HEK293T (cell line): Measurements from ENCODE around the gene WNT3A.

Source experiments
- CTCF ChIA-PET: fragments of 350-600 bp; formaldehyde crosslinking; extraction: SDS; loops from one replicate; lab custom pipeline; 2021; ENCODE audit warnings: antibody characterized with exemption, inconsistent platforms; lab: Yijun Ruan, JAX
- POLR2A ChIA-PET: fragments of 350-600 bp; formaldehyde crosslinking; extraction: SDS; loops from one replicate; lab custom pipeline; 2020; ENCODE audit warnings: antibody characterized with exemption, inconsistent platforms; lab: Yijun Ruan, JAX
- DNase-seq: peaks from one replicate; pipeline ENCODE4 v3.0.0; 2012; ENCODE audit warnings: mixed read lengths; ENCODE audit errors: extremely low spot score
- ARNT ChIP-seq: fragments of 450-650 bp; IDR thresholded peaks from 2 replicates; pipeline ENCODE4 v1.6.1; 2017; ENCODE audit warnings: mild to moderate bottlenecking
- BHLHE40 ChIP-seq: fragments of 450-650 bp; IDR thresholded peaks from 2 replicates; pipeline ENCODE4 v1.6.1; 2016; ENCODE audit warnings: mild to moderate bottlenecking, moderate library complexity, borderline replicate concordance
- CTBP1 ChIP-seq: fragments of 450-650 bp; IDR thresholded peaks from 2 replicates; pipeline ENCODE4 v1.6.1; 2016; ENCODE audit warnings: borderline replicate concordance
- ELF4 ChIP-seq: fragments of 450-650 bp; IDR thresholded peaks from 2 replicates; pipeline ENCODE4 v1.6.1; 2017; ENCODE audit warnings: antibody characterized with exemption
- FOXA1 ChIP-seq: fragments of 450-650 bp; IDR thresholded peaks from 2 replicates; pipeline ENCODE4 v1.6.1; 2016; ENCODE audit warnings: mild to moderate bottlenecking
- FOXK2 ChIP-seq: fragments of 450-650 bp; IDR thresholded peaks from 2 replicates; pipeline ENCODE4 v1.6.1; 2016; ENCODE audit warnings: mild to moderate bottlenecking
- FOXM1 ChIP-seq: fragments of 450-650 bp; IDR thresholded peaks from 2 replicates; pipeline ENCODE4 v1.6.1; 2017; ENCODE audit warnings: mild to moderate bottlenecking, borderline replicate concordance
- HDGF ChIP-seq: fragments of 450-650 bp; IDR thresholded peaks from 2 replicates; pipeline ENCODE4 v1.6.1; 2017; ENCODE audit warnings: antibody characterized with exemption, borderline replicate concordance
- L3MBTL2 ChIP-seq: fragments of 450-650 bp; conservative IDR thresholded peaks from 2 replicates; pipeline ENCODE4 v1.6.1; 2016; ENCODE audit warnings: mild to moderate bottlenecking
- LEF1 ChIP-seq: fragments of 450-650 bp; IDR thresholded peaks from 2 replicates; pipeline ENCODE4 v1.6.1; 2017; ENCODE audit warnings: mild to moderate bottlenecking, borderline replicate concordance
- NFRKB ChIP-seq: fragments of 450-650 bp; IDR thresholded peaks from 2 replicates; pipeline ENCODE4 v1.6.1; 2016; ENCODE audit warnings: mild to moderate bottlenecking, moderate library complexity
- SP1 ChIP-seq: fragments of 450-650 bp; IDR thresholded peaks from 2 replicates; pipeline ENCODE4 v1.6.1; 2017
- SUZ12 ChIP-seq: fragments of 450-650 bp; IDR thresholded peaks from 2 replicates; pipeline ENCODE4 v1.6.1; 2016; ENCODE audit warnings: mild to moderate bottlenecking
- TARDBP ChIP-seq: fragments of 450-650 bp; IDR thresholded peaks from 2 replicates; pipeline ENCODE4 v1.6.1; 2016
- ZNF384 ChIP-seq: fragments of 450-650 bp; IDR thresholded peaks from 2 replicates; pipeline ENCODE4 v1.6.1; 2016
- TF ChIP-seq, protein P1 (sequence below): fragments of 450-650 bp; IDR thresholded peaks from 2 replicates; pipeline ENCODE4 v1.6.1; 2016

WNT3A gene

DNA sequence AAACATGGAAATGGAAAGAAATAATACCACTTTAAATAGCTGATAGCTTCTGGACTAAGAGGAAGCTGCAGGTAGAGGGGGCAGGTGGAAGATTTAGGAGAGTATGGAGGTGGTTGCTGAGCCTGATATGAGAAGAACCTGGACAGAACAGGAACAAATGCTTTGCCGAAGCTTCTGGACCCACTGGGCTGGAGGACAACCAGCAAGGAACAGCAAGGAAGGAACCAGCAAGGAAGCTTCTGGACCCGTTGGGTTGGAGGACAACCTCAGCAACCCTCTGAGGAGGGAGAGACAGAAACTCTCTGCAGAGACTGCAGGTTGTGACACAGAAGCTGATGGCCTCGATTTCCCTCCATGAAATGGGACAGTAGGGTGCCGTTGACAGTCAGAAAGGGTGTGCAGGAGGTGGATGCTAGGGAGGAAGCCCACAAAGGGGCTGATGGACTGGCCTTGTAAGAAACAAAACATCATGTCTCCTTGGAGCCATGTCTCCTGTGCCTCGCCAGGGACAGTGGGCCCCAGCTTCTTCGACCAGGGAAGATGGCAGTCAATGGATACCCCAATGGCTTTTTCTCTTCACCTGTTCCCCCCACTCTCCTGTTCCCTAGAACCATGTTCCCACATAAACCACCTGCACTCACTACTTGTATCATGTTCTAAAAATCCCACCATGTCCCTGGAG, 8.3 kb upstream of the WNT3A start:
- CTCF ChIA-PET = interaction anchor here (1.3 kb wide), 1 partner anchor 514 kb away, joined by 3 read pairs; no protein-coding TSS in a partner anchor
- TF ChIP-seq FOXM1 (no peak), ZNF384 (no peak), BHLHE40 (no peak), ELF4 (no peak), SUZ12 (no peak)
- POLR2A ChIA-PET = interaction anchor here (0.8 to 1.8 kb wide), 2 partner anchors 84 to 264 kb away, joined by 3 to 8 read pairs; partner anchors contain the start of genes ARF1, JMJD4 and SNAP47
- no peak for DNase-seq

DNA sequence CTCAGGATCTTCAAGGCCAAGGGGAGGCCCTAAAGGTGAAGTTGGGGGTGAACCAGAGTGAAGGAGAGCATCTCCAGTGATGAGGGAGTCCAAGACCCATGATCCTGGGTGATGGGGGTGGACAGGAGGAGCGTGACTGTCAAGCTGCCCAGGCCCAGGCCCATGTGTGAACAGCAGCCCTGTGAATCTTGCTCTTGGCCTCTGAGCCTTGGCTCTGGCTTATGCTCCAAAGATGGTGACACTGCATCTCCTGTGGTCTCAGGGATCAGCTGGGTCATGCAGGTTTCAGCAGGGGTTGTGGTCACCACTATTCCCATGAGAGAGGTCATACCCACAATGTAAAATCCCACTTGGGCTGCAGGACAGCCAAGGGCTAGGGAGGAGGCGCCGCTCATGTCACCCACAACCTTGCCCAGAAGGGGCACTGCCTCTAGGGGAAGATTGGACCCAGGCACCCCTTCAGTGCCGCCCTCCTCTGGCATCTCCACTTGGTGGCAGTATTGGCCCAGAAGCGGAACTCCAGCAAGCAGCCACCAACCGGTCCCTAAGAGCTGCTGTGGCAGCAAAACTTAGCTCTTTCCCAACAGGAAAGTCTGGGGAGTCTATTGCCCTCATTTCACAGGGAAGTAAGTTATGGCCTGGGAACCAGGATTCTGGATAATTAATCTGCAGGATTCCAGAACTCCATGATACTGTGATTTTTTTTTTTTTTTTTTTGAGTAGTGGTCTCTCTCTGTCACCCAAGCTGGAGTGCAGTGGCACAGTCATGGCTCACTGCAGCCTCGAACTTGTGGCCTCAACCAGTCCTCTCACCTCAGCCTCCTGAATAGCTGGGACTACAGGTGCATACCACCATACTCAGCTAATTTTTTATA, 7.5 kb upstream of the WNT3A start:
- CTCF ChIA-PET = interaction anchor here (0.7 to 1.3 kb wide), 8 partner anchors 11 to 516 kb away, joined by 3 to 7 read pairs (median 3); no protein-coding TSS in a partner anchor
- peak; percentile 88 for DNase-seq
- POLR2A ChIA-PET = interaction anchor here (1.0 to 1.8 kb wide), 2 partner anchors 78 to 83 kb away, joined by 3 to 8 read pairs; partner anchors contain the start of gene ARF1
- TF ChIP-seq FOXM1 (no peak), ARNT (peak; percentile 22; the same call in 1 of the 2 replicates)

DNA sequence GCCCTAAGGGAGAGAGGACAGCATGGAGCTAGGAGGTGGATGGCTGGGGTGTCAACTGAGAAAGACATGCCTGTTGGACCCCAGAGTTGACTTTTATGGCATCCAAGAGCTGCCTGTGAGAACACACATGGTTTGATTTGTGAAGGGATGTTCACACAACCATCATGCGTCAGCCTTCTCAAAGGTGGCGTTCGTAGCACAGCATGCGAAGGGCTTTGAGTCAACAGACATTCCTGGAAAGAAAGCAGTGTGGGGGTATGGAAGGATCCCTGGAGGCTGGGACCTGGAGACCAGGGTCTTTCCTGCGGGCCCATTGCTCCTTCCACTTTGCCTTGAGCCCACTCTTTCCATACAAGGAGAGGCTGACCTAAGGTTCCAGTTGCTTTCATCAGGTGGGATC, 6.4 kb upstream of the WNT3A start:
- ChIA-PET POLR2A (interaction anchor here (1.0 kb wide), 1 partner anchor 77 kb away, joined by 3 read pairs; no protein-coding TSS in a partner anchor), CTCF (no interaction called here)
- no peak for DNase-seq
- TF ChIP-seq FOXK2 = no peak
- no peak for TF ChIP-seq FOXM1
- no peak for TF ChIP-seq SP1
- no peak for TF ChIP-seq ARNT
- TF ChIP-seq ELF4 = no peak
- TF ChIP-seq BHLHE40 = no peak
- TF ChIP-seq TARDBP = no peak
- TF ChIP-seq FOXA1 = no peak
- TF ChIP-seq CTBP1 = no peak
- no peak for TF ChIP-seq SUZ12
- no peak for TF ChIP-seq LEF1
- no peak for TF ChIP-seq HDGF
- TF ChIP-seq ZNF384 = no peak

DNA sequence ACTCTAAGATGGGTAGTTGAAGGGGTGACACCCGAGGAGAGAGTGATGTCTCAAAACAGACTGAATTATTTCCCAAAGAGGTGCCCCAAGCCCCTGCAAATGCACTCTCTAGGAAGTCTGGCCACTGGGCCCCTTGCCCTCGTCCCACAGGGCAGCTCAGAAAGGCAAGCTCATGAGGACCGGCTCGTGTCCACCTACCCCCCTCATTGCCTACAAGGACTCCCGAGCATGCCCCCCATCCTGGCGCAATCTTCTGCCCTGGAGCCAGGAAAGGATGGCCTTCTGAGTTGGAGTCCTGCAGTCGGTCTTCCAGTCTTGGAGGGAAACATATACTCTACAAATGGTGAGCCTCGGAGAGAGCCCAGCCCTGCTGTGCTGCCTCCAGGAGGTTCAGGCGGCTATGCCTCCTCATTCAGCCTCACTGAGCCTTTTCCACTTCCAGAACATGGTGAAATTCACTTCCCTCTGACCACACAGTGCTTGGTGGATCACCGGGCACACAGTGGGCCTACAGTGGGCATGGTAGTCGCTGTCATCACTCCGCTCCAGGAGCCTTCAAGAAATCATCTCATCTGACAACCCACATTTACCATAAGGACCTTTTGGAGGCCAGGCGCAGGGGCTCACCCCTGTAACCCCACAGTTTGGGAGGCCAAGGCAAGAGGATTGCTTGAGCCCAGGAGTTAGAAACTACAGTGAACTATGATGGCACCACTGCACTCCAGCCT, 5.8 kb upstream of the WNT3A start:
- ChIA-PET POLR2A (no interaction called here), CTCF (no interaction called here)
- no peak for DNase-seq
- TF ChIP-seq NFRKB (no peak), FOXM1 (no peak), FOXK2 (no peak), SP1 (no peak), CTBP1 (no peak), HDGF (no peak), L3MBTL2 (no peak)
- TF ChIP-seq, protein P1, sequence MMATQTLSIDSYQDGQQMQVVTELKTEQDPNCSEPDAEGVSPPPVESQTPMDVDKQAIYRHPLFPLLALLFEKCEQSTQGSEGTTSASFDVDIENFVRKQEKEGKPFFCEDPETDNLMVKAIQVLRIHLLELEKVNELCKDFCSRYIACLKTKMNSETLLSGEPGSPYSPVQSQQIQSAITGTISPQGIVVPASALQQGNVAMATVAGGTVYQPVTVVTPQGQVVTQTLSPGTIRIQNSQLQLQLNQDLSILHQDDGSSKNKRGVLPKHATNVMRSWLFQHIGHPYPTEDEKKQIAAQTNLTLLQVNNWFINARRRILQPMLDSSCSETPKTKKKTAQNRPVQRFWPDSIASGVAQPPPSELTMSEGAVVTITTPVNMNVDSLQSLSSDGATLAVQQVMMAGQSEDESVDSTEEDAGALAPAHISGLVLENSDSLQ = no peak

DNA sequence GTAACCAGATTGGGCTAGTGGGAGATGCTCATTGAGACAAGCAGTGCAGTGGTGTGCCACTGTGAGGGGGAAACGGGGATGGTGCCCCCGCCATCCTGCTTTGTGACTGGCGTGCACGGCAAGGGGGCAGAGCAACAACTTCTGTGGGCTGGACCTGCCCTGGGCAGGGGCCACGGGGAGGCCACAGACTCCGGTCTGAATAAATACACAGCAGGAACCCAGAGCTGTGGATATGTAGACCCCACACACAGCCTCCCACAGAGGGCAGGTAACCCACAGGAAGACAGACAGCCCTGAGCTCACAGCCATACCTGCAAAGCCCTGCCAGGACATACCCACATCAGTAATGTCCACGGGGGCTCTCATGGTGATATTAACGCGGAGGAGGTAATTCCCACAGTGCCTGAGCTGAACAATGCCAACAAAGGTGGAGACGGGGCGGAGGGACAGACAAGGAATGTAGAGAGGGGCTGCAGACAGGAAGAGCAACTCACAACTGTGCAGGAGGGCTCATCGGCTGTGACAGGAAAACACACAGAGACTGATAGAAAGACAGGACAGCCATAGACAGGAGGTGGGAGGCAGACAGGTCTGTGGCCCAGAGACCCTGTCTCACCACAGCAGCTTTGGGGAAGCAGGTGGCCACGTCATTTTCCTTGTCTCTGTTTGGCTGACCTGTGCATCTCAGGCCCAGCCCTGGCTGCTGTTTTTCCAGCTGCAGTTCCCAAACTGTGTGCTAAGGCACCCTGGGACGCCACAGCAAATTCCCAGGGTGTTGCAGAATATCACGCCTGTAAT, 4.9 kb upstream of the WNT3A start:
- TF ChIP-seq L3MBTL2 (no peak), TARDBP (no peak), BHLHE40 (no peak), FOXK2 (no peak), SP1 (no peak), HDGF (no peak), CTBP1 (no peak), NFRKB (no peak), SUZ12 (no peak), ARNT (no peak), ZNF384 (no peak), ELF4 (no peak), FOXM1 (no peak), LEF1 (no peak)
- TF ChIP-seq, protein P1 = no peak
- DNase-seq = peak; percentile 8
- POLR2A ChIA-PET = no interaction called here
- CTCF ChIA-PET = interaction anchor here (0.6 kb wide), 1 partner anchor 82 kb away, joined by 4 read pairs; no protein-coding TSS in a partner anchor
